T-helper 1 cell treated with Interleukin-12 subunit alpha and Interleukin-12 subunit beta and Interleukin-4 antibody, amounts not matched to agents 30 ng/mL and 1 ng/mL, for 36 hours (primary cell): ENCODE measurements around the gene STX12. TPM values are rescaled to one million over a fixed set of nuclear protein-coding genes. Genes with fewer than 3 reads are reported as not detected.
"Not testable (repeated sequence)": the region's sequence is repeated elsewhere in the genome, so short reads cannot be mapped to it uniquely, and the experiment has no call there.

ENCODE experiments used
- intact Hi-C: fragments of 100-400 bp; cut with micrococcal nuclease; formaldehyde crosslinking; loops from one replicate; pipeline ENCODE4 v1.15.1; 2024
- total RNA-seq: library from RNA; stranded (reverse); gene quantifications from 2 replicates; pipeline ENCODE4 v1.2.3, GENCODE V29; 2022

The STX12 gene
- total RNA-seq, 1 donor from 2014 or later: 31.5 TPM

DNA sequence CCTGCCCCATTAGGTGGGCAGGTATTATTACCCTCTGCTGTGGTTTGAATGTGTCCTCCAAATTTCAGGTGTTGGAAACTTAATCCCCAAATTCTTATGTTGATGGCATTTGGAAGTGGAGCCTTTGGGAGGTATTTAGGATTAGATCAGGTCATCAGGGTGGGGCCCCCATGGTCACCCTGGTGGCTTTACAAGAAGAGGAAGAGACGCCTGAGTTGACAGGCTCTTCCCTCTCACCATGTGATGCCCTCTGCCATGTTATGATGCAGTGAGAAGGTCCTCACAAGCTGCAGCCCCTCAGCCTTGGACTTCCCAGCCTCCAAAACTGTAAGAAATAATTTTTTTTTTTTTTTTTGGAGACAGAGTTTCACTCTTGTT, 90.5 kb downstream of the STX12 start:
- intact Hi-C loops: no loop called here

GRCh38 chr1:27864264-27864895, 91.4 kb downstream of the STX12 start:
- intact Hi-C loops: no loop called here

DNA sequence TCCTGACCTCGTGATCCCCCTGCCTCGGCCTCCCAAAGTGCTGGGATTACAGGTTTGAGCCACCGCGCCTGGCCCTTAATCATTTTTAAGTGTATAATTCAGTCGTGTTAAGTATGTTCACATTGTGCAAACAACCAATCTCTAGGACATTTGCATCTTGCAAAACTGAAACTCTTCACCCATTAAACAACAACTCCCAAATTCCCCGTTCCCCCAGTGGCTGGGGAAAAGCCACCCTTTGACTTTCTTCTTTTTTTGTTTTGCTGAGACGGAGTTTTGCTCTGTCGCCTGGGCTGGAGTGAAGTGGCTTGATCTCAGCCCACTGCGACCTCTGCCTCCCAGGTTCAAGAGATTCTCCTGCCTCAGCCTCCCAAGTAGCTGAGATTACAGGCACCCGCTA, 92.8 kb downstream of the STX12 start:
- intact Hi-C loops: no loop called here

DNA sequence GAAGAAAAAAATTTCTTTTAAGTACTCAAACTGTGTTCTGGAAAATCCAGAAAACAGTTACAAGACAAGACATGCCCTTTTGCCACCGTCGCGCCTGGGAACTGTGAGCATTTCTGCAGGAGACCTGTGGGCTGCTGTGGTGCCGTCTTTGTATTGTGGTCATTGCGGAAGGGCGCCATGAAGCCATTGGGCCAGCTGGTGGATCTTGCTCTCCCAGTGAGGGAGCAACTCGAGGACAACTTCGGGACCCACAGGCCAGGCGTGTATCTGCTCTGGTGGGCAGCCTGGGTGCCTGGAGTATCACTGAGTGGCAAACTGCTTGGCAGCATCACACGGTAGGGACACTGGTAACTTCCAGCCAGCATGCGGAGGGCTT, 95.5 kb downstream of the STX12 start:
- intact Hi-C loops: no loop called here

DNA sequence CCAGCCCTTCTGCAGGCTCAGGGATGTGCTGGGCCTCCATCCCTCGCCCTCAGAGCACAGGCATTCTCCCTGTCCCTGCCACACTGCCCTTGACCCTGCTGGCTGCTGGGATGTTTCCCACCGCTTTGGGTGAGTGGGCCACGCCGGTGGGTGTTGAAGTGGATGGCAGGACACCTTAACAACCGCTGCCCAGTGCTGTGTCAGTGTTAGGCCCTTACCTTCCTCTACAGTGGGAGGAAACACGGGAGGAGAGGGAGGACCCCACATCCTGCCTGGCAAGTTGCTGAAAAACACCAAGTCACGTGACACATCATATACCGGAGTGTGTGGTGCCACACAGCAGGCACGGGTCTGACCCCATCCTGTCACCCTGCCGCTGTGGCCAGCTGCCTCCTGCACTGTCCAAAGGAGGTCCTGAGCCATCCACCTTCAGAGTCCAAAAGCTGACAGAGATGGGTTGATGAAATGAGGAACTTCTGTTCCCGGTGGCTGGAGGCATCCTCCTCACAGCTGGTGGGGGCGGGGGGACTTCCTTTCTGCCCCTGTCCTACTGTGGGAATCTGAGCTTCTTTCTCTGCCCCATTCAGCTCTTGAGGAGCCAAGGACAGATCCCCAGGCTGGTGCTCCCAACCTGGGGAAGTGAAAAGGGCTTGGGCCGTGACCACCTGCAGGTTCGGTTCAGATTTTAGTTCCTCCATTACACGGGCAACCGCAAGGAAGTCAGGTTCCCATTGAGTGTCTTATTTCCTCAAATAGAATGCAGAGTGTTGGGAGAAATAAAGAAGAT, 96.1 kb downstream of the STX12 start:
- intact Hi-C loops: loop anchor here (1.0 kb wide), 1 partner anchor 110 kb away; no protein-coding TSS in a partner anchor

GRCh38 chr1:27869719-27870085, 96.7 kb downstream of the STX12 start:
- intact Hi-C loops: loop anchor here (1.0 kb wide), 1 partner anchor 110 kb away; no protein-coding TSS in a partner anchor

GRCh38 chr1:27871076-27871475, 98.1 kb downstream of the STX12 start:
- intact Hi-C loops: not testable (repeated sequence)

DNA sequence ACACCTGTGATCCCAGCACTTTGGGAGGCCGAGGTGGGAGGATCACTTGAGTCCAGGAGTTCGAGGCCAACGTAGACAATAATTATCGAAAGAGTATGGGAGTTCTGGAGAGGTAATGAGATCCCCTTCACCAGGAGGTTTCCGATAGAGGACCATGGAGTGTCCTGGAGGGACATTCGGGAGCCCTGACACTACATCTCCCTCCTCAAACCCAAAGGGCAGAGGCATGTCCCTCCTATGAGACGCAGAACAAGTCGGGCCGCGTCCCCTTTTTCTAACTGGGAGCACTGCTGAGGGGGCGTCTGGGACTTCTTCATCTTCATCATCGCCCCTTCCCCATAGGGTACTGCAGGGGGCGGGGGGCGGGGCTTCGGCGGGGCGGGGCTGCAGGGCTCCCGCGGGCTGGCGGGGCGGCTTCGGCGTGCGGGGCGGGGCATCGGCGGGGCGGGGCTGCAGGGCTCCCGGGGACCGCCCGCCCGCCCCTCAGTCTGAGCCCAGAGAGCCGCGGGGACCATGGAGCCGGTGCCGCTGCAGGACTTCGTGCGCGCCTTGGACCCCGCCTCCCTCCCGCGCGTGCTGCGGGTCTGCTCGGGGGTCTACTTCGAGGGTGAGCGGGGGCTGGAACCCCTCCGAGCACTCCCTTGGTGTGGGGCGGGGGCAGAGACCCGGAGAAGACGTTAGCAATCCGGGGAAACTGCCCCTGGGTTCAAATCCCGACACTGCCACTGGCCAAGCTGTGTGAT, 99.2 kb downstream of the STX12 start, which contains the start of gene THEMIS2:
TSS of gene THEMIS2 (plus strand) at position 486 of the 743 bp plus-strand sequence. CDS start at position 514, 28 bp downstream.
- intact Hi-C loops: loop anchor here (1.0 kb wide), 3 partner anchors 87 to 363 kb away; partner anchors contain the start of genes EYA3 and XKR8

DNA sequence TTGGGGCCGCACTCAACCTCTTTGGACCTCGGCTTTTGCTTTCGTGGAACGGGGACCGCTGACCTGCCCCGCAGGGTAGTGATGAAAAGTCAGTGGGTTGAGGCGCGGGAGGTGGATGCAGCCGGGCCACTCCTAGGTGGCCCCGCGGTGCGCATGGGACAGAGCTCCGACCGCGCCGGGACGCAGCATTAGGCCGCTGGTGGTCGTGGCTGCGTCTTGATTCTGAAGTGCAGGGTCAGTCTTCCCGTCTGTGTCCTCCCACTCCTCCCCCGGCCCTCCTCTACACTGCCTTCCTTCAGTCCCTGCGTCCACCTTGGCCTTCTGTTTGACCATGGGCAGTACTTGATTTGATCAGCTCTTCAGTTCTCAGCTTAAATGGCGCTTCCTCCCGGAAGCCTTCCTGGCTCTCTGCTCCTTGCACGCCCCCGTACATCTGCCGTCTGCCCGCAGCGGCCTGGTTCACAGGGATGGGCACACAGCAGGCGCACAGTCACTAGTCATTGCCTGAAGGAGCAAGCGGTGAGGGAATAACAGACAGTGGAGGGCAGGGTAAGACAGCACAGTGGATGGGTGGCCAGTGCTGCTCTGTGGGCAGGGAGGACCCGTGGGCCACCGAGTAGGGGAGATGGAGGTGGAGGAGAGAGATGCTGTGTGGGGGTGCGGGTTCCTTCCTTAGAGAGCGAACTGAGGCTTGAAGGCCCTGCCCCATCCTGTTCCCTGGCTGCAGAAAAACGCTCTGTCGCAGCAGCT, 100.0 kb downstream of the STX12 start:
- intact Hi-C loops: loop anchor here (1.0 kb wide), 4 partner anchors 14 to 362 kb away; partner anchors contain the start of genes EYA3 and XKR8

GRCh38 chr1:27873671-27874384, 100.8 kb downstream of the STX12 start:
- intact Hi-C loops: loop anchor here (1.0 kb wide), 1 partner anchor 13 kb away; no protein-coding TSS in a partner anchor

Other genes starting within 250 kb of the STX12 start
- 37.3 and 37.7 TPM in 2 replicates for gene AHDC1, start 169.1 kb upstream of the STX12 start, total RNA-seq
- gene FGR, start 138.0 kb upstream of the STX12 start, total RNA-seq: 0.15 and 0.22 TPM in 2 replicates
- 267 and 279 TPM in 2 replicates for gene IFI6, start 101.0 kb upstream of the STX12 start, total RNA-seq
- gene FAM76A, start 47.3 kb upstream of the STX12 start, total RNA-seq: 15.5 and 16.1 TPM in 2 replicates
- 65.1 and 67.0 TPM in 2 replicates for gene PPP1R8, start 57.6 kb downstream of the STX12 start, total RNA-seq
- gene THEMIS2, start 99.3 kb downstream of the STX12 start, total RNA-seq: 79.0 and 99.0 TPM in 2 replicates
- 77.1 and 78.4 TPM in 2 replicates for gene RPA2, start 141.4 kb downstream of the STX12 start, total RNA-seq
- gene SMPDL3B, start 161.8 kb downstream of the STX12 start, total RNA-seq: 0.44 and 0.54 TPM in 2 replicates
- gene XKR8, start 186.8 kb downstream of the STX12 start, total RNA-seq: 9.9 and 10.2 TPM in 2 replicates